Lung microvascular endothelial cell (primary cell): ENCODE results near the gene POU3F1. TPM values are rescaled to one million over a fixed set of nuclear protein-coding genes. Genes with fewer than 3 reads are reported as not detected.

ENCODE experiments used
- DNase-seq, 2 donors: peaks; one replicate each; pipeline versions ENCODE4 v3.0.0 to v3.0.0-alpha.2; 2010; ENCODE audit warnings: low read depth in 2 of 2
- total RNA-seq: library from RNA; depleted of rRNA; stranded (reverse); fragments of >200 nt; gene quantifications from 2 replicates; pipeline ENCODE4 v1.2.1, GENCODE V29; 2014

Gene POU3F1
- total RNA-seq, 1 donor from 2014 or later: under 0.01 TPM

DNA sequence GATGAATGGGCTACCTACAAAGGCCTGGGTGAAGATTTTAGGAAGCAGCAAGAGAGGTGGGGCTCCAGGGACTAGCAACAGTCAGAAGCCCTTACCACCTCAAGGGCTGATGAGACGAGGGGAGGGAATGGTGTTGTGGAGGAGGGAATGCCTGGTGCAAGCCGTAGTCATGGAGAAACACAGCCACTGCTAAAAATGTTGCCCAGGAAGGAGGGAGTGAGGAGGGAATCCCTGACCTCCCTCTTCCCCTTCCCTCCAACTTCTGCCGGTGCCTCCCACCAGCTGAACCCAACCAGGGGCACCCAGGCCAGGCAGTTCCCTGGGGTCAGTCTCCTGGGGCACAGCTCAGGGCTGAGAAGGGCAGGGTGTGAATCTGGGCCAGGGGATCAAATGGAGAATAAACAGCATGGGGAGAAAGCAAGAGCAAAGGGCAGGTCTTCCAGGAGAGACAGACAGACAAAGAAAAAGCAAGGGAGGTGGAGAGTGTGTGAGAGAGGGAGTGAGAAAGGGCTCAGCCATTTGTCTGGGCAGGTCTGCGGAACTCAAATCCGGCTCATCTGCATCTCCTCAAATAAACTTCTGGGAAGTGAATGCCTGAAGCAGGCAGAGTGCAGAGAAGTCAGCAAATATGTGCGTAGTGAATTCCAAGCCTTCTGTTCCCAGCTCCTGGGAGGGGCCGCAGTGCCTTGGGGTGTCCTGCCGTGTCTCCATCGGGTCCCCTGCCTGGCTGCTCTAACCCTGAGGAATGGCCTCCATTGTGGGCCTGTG, 27.1 kb upstream of the POU3F1 start:
- no peak for DNase-seq

- no peak for DNase-seq
Measured at GRCh38 chr1:38072858-38073257, 26.3 kb upstream of the POU3F1 start.

DNA sequence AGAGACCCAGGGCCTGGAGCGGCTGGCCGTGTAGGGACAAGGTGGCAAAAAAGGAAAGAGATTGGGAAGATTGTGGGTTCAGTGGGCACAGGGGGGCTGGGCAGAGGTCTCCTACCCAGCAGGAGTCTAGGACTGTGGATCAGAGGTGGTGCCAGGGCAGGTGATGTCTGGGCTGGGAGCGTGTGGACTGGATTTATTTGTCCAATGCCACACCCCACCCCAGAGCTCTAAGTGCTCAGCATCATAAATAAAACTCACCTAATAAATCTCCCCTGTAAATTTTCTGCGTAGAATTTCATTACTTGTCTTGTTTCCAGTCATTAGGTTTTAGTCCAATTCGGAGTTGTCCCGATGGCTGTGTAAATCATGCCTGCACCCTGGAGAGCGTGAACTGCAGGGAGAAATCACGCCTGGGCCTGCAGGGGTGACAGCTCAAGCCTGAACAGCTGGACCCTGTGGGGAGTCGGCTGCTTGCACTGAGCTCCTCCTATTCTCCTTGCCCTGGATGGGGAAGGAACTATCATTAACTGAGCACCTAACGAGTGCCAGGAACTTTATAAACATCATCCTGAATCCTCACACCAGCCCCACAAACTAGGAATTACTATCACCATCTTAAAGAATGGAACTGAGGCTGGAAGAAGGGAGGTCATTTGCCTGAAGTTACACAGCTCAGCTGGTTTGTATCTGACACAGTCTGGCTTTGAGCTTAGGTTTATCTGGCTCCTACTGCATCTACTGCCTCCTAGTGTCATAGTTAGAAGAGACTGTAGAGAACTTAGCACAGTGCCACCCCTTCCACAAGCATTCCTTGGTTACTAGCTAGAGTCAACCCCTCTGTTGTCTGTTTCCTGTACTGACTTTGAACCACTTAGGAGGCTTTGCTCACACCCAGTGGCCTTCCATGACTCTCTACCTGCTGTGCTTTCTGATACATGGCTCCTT, 25.0 kb upstream of the POU3F1 start:
- DNase-seq: peak; percentile 15 to 51

- no peak for DNase-seq
Measured at GRCh38 chr1:38068980-38069340, 22.4 kb upstream of the POU3F1 start.

GRCh38 chr1:38068220-38068979, 21.8 kb upstream of the POU3F1 start:
- no peak for DNase-seq

DNA sequence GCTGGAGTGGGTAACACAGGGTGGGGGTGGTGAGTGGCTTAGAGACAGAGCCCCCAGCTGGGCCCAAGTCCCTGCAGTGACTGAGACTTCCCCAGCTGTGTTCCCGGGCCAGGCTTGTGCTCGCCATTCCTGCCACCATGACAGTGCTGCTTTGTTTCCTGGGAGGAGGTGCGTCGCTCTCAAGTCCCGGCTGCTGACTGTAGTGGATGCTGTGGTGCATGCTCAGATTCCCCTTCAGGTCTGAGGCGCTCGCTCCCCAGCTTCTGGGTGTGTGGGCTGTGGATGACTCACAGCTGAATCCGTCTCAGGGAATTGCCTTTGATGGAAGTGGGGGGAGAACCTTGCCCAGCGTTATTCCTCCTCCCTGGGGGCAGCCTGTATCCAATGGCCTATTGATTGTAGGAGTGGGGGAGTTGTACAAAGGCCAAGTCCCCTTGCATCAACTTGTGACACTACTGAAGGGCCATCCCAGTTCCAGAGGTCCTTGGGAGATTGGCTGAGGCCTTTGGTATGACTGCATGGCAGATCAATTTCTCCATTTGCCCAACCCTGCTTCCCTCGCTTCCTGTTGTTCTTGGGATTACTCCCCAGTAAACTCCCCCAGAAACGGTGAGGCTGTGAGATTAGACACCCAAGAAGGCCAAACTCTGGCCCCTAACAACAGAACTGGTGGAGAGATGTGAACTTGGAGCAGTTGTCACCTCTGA, 17.8 kb upstream of the POU3F1 start:
- peak in 1 of 2 donors; percentile 41 for DNase-seq

DNA sequence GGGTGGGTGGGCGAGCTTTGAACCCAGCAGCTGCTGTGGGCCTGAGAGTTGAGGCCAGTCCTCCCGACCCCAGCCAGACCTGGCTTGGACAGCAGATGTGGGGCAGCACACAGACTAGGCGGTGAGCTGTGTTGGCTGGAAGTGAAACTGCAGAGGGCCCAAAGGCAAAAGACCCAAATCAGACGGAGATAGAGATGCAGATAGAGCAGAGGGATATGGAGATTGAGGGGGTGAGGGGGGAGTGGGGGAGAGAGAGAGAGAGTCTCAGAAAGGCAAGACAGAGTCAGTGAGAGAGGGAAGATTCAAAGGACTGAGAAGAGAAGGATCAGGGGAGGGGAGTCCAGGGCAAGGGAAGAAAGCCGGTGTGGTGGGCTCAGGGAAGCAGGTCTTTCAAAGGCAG, 17.0 kb upstream of the POU3F1 start:
- no peak for DNase-seq

GRCh38 chr1:38062361-38063288, 16.0 kb upstream of the POU3F1 start:
- no peak for DNase-seq

DNA sequence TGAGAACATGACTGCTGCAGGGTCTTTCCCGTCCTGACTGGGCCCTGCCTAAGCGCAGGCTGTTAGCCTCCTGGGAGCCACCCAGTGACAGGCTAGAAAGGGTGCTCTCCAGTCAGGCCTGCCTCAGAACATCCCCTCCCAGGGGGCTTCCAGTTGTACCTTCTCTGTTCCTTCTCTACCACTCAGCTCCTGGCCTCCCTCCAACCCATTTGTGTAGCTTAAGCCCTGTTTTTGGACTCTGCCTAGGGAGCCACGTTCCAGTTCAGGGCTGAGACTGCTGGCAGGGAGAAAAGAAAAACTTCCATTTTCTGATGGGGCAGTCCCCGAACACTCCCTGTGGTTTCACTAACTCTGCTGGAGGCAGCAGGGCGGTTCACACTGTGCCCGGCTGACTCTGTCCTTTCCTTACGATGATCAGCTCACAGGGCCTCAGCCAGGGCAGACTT, 15.3 kb upstream of the POU3F1 start:
- DNase-seq: no peak

- DNase-seq: no peak
Measured at GRCh38 chr1:38061290-38061689, 14.7 kb upstream of the POU3F1 start.

GRCh38 chr1:38060498-38060897, 13.9 kb upstream of the POU3F1 start:
- no peak for DNase-seq

DNA sequence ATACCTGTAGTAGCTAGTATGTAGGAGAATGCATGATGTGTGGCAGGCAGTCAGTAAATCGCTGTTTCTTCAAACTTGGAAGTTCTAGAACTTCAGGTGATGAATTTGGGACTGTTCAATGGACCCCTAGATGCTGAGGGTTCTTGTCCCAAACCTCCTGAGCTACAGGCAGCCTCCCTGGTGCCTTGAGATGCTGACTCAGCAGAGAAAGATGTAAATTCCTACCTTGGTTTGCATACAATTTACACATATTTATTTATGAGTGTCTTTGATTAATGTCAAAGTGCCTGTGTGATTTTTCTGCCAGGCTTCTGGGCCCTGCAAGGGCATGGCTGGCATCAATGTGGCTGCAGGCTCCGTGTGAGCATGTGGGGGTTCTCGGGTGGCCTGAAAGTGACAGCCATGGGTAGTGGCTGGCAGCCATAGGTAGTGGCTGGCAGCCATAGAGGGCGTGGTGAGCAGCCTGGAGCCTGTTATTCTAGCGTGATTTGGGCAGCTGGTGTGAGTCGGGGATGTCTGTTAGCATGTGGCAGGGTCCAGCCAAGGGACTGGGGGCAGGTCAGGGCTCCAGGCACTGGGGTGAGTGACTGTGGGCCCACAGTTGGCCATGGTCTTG, 13.2 kb upstream of the POU3F1 start:
- no peak for DNase-seq

GRCh38 chr1:38055965-38056364, 9.4 kb upstream of the POU3F1 start:
- no peak for DNase-seq

DNA sequence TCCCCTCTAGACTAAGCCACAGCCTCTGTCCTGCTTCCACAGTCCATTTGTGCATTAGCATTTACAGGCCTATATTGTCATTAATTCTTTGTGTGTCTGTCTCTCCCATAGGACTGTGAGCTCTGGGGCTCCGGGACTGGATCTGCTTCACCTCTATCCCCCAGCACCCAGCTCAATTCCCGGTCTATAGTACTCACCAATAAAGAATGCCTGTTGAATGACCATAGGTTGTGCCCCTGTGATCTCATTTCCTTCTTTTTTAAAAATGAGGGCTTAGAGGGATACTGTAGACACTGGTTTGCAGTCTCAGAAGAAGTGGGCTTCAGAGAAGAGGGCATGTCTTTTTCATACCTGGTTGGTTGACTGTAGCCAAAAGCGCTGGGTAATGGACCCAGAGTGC, 8.8 kb upstream of the POU3F1 start:
- no peak for DNase-seq

- peak in 1 of 2 donors; percentile 22 for DNase-seq
Measured at GRCh38 chr1:38053416-38054091, 7.0 kb upstream of the POU3F1 start.

DNA sequence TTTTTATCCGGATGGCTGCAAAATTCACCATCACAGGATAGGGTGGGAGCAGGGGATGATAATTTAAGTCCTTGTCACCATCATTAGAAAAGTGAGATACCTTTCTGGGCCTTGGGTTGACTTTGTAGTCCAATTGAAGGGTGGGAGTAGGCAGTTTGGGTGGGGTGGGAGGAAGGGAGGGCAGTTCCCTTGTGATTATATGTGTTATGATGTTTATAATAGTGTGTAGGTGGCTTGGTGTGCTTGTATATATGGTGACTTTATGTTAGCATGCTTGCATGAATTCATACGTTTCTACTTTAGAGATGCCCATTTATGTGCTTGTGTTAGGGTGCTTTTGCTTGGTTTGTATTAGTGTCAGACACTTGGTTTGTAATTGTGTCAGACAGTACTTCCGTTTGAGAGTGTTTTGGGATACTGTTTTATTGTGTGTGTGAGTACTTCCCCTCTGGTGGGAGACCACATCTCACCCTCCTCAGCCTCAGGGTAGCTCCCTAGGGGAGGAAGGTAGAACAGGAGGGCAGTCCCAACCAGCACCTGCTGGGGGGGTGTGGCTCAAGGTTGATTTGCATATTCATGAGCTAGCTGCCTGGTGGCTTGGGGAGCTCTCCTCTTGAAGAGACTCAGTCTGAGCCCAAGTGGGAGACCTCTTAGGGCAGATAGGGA, 6.3 kb upstream of the POU3F1 start:
- DNase-seq: no peak

DNA sequence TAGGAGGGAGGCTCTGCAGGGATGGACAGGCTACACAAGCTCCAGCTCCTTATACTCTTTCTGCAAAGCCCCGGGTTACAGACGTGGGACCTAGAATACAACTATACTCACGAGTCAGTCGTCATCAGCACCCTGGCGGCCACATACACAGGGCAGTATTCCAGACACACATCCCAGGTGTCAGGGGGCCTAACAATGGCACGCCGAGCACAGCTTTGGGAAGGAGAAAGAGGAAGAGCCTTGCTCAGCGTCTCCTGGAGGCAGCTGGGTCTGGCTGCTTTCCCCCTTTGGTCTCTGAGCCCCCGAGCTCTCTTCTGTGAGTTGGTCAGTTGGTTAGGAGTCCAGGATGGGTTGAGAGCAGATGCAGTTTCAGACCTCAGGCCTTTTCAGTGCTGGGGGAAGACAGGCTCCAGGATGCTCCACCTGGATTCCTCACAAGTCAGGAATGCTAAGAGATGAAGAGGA, 4.5 kb upstream of the POU3F1 start:
- DNase-seq: no peak

DNA sequence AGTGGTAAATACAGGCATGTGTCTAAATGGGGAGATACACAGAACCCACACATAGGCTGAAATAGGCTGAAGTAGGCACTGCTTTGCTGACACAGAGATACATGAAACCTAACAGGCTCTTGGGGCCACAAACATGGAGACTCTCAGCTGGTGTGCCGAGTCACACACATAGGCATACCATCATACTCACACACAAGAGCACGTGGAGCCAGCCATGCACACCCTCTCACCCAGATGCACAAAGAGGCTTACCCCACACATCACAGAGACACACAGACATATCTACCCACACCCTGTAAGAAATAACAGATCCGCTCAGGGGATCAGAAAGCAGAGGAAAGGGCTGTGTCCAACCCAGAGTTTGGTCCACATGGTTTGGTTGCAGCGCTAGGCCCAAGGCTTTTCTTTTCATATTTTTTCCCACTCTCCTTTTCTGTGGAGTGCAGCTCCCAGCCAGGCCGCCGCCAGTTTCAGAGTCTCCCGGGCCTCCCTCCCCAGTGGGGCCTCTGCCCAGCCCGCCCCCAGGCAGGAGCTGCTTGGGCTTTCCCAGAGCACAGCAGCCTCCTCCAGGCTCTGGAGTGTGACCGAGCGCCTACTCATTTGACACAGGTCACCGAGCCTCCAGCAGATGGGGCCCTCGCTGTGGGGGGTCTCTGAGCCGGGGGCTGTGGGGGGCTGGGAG, 3.9 kb upstream of the POU3F1 start:
- DNase-seq: no peak
